HG03280 (cell line): ENCODE results near the gene CLTCL1.
"Not testable (repeated sequence)": the region's sequence is repeated elsewhere in the genome, so short reads cannot be mapped to it uniquely, and the experiment has no call there.

Experiments used
- ATAC-seq: cut with Tn5 transposase; IDR thresholded peaks from one replicate; pipeline ENCODE4 v1.9.1; 2021; ENCODE audit warnings: mild to moderate bottlenecking, moderate library complexity; ENCODE audit not compliant: unreplicated experiment

The CLTCL1 gene

DNA sequence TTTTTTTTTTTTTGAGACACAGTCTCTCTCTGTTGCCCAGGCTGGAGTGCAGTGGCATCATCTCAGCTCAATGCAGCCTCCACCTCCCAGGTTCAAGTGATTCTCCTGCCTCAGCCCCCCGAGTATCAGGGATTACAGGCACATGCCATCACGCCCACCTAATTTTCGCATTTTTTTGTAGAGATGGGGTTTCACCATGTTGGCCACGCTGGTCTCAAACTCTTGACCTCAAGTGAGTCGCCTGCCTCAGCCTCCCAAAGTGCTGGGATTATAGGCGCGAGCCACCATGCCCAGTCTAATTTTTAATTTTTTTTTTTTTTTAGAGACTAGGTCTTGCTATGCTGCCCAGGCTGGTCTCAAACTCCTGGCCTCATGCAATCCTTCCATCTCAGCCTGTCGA lies 35.2 kb downstream of the CLTCL1 start:
- not testable (repeated sequence) for ATAC-seq

DNA sequence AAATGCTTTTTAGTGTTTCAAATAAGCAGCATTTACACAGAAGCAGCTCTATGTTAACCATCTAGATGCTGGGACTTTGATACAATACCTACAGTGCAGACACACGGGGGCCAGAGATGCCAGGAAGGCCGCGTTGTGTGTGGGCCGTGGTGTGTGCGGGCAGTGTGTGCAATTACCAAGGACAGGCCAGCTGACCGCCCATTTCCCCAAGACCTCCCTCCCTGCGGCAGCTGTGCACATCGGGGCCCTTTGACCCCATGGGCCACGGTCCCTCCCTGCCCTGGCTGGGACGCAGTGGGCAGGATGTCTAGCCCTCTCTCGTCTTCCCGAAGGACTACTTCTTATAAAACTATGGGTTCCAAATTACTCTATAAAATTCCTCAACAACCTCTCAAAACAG lies 38.4 kb downstream of the CLTCL1 start:
- no peak for ATAC-seq

DNA sequence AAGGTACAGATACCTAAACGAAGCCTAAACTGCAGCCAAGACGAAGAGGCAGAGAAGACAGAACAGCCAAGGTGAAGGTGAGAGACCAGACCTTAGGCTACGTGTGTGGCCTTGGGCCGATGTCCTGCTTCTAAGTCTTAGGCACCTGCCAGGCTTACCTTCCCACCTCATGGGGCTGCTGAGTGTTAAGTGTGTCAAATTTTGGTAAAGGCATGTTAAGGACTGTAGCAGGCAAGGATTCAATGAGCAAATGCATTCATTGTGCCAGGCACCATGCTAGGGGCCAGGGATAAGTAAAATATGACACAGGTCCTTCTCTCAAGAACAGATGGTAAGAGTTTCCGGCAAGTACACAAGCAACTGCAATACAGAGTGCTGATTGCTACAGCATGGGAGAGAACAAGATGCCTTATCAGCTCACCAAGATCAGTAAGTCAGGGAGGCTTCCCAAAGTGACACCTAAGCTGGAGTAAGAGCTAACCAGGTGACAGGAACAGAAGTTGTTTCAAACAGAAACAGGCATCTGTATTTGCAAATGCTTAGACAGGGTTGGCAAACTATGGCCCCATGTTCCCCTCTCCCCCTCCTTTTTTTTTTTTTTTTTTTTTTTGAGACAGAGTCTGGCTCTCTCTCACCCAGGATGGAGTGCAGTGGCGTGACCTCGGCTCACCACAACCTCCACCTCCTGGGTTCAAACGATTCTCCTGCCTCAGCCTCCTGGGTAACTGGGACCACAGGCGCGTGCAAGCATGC lies 46.7 kb downstream of the CLTCL1 start:
- ATAC-seq: no peak

DNA sequence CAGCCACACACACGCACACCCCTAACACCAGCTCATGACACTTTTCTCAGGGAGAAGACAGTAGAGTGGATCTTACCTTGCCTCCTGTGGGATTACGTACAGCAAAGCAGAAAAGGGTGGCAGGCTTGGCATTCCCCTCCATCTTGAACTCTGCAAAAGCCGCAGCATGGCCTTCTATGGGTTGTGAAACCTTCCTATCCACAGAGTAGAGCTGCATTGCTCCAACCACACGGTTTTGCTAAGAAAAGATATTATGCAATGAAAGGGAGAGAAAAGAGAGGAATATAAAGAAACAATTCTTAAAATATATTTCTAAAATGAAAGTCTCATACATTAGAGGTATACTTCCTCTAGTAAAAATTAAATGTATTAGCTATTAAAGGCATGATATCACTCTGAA lies 48.8 kb downstream of the CLTCL1 start:
- ATAC-seq: no peak

DNA sequence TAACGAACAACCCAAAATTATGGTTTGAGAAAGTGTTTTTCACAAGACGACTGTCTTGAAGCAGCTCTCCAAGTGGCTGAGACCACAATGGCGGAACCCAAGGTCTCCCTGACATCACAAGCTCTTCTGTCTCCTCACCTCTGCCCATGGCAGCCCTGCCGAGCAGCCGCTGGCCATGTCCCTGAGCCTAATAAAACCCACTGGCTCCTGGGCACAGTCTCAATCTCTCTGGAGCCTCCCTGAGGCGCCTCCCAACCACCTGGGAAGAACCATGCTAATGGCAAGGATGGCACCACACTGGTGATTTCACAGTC lies 50.0 kb downstream of the CLTCL1 start:
- no peak for ATAC-seq

DNA sequence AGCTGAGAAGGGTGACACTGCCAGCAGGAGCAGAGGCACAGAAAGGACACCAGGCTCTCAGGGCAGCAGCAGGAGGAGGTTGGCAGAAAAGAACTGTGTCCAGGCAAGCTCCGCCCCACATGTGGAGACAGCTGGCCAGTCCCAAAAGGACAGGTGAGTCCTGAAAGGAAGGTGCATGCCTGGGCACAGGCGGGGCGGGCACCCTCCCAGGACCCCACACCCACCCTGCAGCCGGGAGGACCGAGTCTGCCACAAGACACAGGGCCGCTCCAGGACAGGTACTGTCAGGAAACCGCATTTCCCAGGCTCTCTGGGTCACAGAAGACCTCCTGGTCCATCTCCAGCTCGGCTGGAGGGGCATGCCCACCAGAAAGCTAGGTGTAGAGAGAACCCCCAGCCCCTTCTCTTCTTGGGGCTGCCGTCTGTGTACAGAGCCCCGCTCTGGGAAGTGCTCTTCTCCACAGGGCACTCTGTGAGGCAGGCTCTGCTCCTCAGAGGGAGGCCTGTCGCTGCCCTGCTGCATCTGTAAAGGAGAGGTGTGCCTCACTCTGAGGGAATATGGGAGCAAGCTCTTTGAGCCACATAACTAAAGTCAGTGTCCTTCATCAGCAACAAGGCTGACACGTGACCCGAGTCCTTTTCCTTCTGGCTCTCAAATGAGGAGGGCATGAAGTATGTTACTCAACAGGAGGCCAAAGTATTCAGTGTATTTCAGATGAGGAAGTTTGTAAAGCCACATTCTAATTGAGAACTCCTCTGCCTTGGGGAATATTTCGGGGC lies 50.5 kb downstream of the CLTCL1 start:
- no peak for ATAC-seq

DNA sequence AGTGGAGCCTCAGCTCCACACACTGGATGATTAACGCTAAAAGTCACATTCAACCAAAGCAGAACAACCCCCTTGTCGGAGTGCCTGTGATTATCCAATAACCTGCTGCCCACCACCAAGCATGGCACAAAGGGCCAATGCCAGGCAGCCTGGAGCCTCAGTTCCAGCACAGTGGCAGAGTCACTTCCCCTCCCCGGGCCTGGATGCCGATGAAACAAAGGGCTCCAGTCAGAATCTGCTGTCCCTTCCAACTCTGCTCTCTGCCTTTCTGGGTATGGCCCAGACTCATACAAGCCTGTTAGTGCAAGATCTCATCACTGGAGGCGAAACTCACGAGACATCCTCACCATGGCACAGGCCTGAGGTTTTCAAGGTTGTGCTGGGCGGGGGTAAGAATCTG lies 52.1 kb downstream of the CLTCL1 start:
- ATAC-seq: no peak

DNA sequence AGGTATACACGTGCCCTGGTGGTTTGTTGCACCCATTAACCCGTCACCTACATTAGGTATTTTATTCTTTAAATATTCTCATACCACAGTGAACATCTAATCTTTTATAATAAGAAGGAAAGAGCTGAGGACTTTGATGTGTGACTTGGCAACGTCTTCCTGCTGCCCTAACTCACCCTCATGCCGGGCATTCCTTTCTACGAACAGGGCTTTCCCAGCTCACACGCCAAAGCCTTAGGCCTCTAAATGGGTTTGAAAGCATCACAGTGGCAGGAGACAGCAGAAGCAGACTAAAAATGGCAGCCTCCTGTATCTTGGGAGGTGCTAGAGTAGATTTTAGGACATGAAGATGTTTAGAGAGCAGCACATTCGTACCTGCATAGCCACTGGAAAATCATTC lies 52.6 kb downstream of the CLTCL1 start:
- no peak for ATAC-seq

DNA sequence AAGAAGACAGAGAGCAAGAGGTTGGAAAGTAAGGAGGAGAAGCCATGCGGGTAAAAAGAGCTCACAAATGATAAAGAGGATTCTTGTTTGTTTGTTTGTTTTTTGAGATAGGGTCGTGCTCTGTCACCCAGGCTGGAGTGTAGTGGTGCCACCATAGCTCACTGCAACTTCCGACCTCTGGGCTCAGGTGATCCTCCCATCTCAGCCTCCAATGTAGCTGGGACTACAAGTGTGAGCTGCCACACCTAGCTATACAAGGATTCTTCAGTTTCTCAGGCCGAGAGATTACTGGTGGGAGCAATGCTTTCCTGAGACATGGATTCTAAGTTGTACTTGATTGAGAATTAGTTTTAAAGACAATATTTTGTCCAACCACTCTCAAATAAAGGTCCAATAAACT lies 55.6 kb downstream of the CLTCL1 start:
- no peak for ATAC-seq

DNA sequence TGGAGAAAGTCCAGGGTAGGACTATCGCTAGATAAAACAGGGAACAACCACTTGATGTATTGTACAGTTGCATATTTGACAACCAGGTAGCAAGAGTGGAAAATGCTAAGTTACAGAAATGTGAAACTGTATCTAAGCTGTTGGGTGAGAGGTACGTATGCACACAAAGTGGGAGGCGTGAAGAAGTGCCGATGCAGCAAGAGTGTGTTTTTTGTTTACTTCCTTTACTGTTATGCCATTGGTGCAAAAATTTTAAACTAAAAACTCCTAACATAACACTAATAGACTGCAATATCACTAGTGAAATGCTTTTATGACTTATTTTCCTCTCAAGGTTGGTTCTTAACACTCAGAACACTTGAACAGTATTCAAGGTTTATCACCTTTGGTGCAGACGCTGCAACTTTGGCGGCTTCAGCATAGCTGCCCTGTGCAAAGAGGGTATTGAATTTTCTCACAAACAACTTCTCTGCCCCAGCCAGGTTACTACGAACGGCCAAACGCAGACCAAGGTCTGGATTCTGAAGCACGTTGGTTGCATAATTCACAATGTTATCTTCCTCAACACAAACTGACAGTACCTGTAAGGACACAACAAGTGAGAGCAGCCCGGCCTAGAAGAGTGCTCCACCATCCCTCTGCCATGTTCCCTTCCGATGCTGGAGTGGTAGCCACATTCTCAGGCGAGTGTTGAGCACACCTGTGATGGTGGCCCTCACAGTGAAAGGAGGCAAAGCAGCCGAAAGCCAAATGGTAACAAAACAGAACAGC lies 57.2 kb downstream of the CLTCL1 start:
- ATAC-seq: no peak

DNA sequence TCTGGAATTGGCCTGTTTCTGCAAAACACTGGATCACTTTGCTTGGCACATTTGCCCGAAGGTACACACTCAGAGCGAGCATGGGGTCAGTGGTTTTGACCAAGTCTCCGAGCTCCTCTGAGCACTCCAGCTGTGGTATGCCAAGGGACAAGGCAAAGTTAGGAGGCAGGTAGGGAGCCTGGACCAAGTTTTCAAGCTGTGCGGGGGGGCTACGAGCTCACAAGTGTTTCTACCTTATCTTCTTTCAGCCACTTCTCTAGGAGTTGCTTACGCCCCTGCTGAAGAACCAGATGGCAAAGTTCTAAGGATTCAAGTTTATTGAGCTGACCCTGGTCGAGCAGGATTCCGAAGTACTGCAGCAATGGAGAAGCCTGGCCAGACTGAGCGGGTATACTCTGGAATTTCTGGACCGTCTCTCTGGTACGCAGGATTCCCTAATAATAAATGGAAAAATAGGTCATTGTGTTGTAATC lies 58.3 kb downstream of the CLTCL1 start:
- ATAC-seq: no peak

DNA sequence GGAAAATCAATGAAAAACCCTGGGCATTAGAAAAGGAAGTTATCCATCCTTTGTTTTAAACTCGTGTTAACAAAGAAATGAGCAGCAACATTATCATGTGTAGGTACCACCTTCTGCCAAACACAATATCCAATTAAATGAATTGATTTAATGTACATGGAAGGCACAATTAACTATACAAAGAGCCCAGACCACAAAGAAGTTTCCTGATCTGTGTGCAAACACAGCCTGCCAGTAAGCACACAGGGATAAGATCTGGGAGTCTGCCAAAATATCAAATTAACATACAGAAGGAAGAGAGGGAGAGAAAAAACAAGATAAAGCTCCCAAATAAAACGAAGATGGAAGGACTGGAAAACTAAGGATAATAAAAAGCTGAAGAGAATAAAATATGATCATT lies 58.9 kb downstream of the CLTCL1 start:
- no peak for ATAC-seq

DNA sequence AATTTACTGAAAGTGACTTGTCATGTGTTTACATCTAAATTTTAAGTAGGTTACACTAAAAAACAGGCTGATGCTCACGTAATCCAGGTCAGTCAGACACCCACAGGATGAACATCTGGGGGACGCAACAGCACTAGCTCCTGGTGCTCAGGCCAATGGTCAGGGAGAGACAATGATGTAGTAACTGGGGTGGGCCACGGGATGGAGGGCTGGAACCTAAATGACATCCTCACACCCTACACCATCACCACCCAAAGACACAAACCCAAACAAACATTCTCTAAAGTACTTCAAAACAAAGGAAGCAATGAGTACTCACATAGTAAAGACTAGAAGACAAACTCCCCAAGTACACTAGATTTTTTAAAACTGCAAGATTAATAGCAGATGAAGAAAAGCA lies 59.5 kb downstream of the CLTCL1 start:
- no peak for ATAC-seq

DNA sequence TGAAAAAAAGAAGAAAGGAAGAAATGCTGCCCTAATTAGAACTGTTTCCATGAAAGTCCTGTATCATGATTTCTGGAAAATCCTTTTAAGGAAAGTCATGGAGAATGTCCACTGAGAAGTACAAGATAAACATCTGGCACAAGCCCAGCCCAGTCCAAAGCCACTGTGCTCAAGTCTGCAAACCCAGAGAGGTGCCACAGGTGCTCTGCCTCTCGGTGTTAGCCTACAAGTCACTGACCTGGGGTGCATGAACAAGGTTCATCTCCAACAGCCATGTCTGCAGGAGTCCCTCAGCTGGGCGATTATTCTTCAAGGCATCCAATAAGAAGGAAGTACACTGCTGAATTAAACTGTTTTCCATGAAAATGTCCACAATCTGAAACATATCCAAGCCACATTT lies 61.9 kb downstream of the CLTCL1 start:
- ATAC-seq: no peak

DNA sequence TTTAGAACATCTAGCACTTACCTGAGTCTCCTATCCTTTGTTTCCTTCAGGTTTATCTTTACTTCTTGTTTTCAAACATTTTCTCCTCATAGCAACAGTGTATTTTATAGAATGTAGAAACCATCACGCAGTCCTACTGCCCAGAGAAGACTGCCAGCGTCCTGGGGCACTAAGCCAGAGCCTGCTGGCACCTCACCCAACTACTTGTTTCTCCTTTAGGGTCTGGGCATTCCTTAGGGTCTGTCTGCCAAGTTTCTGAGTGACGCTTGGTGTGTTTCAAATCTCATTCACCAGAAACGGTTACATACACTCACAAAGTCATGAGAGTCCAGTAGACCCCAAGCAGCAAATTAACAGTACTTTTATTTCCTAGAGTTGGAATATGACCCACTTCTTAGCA lies 63.3 kb downstream of the CLTCL1 start:
- ATAC-seq: no peak

DNA sequence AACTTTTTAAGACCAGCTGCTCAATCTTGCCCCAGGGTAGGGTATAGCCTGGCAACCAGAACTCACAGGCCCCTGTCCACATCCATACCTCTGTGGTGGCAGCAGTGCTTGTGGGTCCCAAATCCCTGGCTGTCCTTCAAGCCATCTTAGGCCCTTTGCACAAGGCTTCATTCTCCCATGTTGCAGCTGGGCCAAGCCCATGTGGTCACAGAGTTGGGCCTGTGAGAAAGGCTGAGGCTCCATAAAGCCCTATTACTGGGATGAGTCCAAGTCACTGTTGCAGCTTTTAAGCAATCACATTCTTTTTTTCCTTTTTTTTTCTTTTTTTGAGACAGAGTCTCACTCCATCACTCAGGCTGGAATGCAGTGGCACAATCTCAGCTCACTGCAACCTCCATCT lies 65.1 kb downstream of the CLTCL1 start:
- ATAC-seq: no peak

DNA sequence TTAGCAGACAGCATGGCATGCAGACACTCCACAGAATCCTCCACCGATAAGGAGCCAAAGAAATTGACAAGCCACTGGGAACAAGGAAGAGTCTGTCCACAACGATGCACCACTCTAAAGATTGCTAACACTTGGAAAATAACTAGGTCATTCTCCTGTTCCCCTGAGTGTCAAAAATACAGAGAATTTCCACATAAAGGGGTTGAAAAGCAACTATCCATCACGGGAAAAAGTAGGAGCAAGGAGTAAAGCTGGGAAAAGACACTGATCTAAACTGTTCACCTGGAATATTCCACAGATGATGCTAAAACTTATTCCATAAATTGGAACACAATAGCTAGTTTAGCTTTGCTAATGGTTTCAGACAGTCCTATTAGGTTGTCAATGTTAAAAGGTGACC lies 66.0 kb downstream of the CLTCL1 start:
- ATAC-seq: no peak

DNA sequence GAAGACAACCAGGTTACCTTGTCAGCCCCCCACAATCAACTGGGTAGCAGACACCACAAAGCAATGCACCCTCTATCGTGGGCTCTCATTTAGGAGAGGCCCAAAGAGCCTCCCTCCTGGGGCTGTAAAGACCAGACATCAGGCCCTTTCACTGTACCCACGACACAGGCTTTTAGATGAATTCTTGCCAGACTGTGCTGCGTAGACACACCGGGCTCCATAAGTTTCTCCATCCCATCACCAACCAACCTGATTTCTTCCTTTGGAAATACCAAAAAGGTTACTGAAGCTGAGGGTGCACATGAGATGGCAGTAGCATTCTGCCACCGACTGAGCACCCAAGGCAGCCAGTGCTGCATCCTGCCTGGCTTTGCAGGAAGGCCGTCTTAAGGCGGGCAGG lies 66.5 kb downstream of the CLTCL1 start:
- no peak for ATAC-seq

DNA sequence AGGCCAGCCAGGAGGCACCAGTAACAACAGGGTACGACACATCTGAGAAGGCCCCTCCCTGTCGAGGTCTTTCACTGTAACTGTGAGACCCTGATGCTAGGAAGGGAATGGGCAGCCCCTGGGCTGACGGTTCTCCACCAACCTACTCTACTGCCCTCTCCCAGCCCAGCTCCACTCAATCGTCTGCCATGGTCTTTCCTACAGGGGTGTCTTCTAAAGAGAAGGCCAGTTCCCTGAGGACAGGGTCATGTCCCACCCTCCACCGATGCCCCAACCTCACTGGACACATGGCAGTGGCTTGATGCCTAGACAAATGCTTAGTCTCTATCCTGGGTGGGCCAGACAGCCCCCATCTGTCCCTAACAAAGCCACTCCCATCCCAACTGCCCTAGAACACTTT lies 67.0 kb downstream of the CLTCL1 start:
- ATAC-seq: no peak

DNA sequence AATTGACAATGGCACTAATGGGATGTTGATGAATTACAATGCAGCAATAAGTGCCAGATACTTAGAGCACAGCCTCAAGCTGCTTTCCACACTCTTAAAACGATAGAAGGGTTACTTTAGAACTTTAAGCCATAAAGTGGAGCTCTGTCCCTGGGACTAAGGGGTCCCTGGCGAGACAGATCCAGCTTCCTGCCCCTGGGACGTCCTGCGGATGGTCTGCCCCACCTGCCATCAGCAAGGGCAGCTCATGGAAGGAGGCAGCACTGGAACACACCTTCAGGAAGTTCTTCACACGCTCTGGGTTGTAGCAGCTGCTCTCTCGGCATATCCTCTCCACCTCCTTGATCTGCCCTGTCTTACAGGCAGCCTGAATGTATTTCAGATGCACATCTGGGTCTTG lies 67.9 kb downstream of the CLTCL1 start:
- no peak for ATAC-seq

DNA sequence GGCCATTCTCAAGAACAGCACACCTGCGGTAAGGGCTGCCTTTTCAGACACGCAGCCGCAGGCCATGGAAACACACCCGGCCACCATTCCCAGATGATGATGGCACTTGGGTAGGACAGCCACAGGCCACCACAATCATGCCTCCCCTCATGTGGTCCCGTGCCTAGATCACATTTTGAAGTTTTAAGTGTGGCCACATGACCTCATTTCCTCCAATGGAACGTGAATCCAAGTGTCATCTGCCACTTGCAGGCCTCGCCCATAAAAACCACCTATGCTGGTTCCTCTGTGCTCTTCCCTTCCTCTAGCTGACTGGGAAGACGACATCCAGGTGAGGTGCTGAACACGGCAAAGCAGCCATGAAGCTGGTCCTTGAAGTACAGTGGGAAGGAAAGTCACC lies 68.4 kb downstream of the CLTCL1 start:
- ATAC-seq: no peak
